Measurements from ENCODE around the gene HOXC11. TPM values are rescaled to one million over a fixed set of nuclear protein-coding genes. Genes with fewer than 3 reads are reported as not detected.
A peak's percentile ranks its signal among the peaks of the same experiment; 100 is the strongest.

HOXC11 gene
- total RNA-seq, 6 experiments from 2014 or later = 0.09 to 2.2 (median 1.8) TPM

GRCh38 chr12:53959314-53959713 lies 13.6 kb upstream of the HOXC11 start:
- H3K27ac Mint-ChIP-seq = no peak overlapping the region
- peaks cover 6% of the 10 kb centered on the region; the same call in 1 of the 2 replicates for H3K4me1 Mint-ChIP-seq (ENCODE audit: low read depth)
- TF ChIP-seq CTCF (IDR thresholded peaks at IDR 0.05) = no peak
- DNase-seq = no peak
- 0 out of 2 replicates have a peak, but pooled peaks cover 5% of the 10 kb centered on the region for H3K36me3 Mint-ChIP-seq (ENCODE audit: low read depth)
- no peak overlapping the region for H3K4me3 Mint-ChIP-seq
- peaks cover 62% of the 10 kb centered on the region for H3K27me3 Mint-ChIP-seq (ENCODE audit: insufficient read depth)
- no peaks in the 10 kb centered on the region for H3K9me3 Mint-ChIP-seq

GRCh38 chr12:53960187-53961024 lies 12.5 kb upstream of the HOXC11 start:
- Mint-ChIP-seq H3K4me1 (ENCODE audit: low read depth) (peaks cover 14% of the 10 kb centered on the region), H3K36me3 (ENCODE audit: low read depth) (0 out of 2 replicates have a peak, but pooled peaks cover 5% of the 10 kb centered on the region), H3K4me3 (no peak overlapping the region), H3K27ac (no peak overlapping the region), H3K9me3 (no peaks in the 10 kb centered on the region), H3K27me3 (ENCODE audit: insufficient read depth) (peaks cover 60% of the 10 kb centered on the region)
- no peak for DNase-seq
- TF ChIP-seq CTCF (IDR thresholded peaks at IDR 0.05) = no peak

- Mint-ChIP-seq H3K27ac (no peak overlapping the region), H3K36me3 (ENCODE audit: low read depth) (0 out of 2 replicates have a peak, but pooled peaks cover under 1% of the 10 kb centered on the region), H3K27me3 (ENCODE audit: insufficient read depth) (peaks cover 64% of the 10 kb centered on the region), H3K4me3 (no peak overlapping the region), H3K4me1 (ENCODE audit: low read depth) (peaks cover 20% of the 10 kb centered on the region), H3K9me3 (no peaks in the 10 kb centered on the region)
- TF ChIP-seq CTCF (IDR thresholded peaks at IDR 0.05) = no peak
- DNase-seq = no peak
Observed at GRCh38 chr12:53961025-53961761, 11.7 kb upstream of the HOXC11 start.

GRCh38 chr12:53963005-53963404 lies 9.9 kb upstream of the HOXC11 start:
- no peak for DNase-seq
- H3K9me3 Mint-ChIP-seq = no peaks in the 10 kb centered on the region
- H3K27me3 Mint-ChIP-seq (ENCODE audit: insufficient read depth) = peaks cover 68% of the 10 kb centered on the region
- H3K27ac Mint-ChIP-seq = peak overlapping the region; percentile 81; the same call in 1 of the 2 replicates
- TF ChIP-seq CTCF (IDR thresholded peaks at IDR 0.05) = no peak
- H3K4me1 Mint-ChIP-seq (ENCODE audit: low read depth) = peaks cover 24% of the 10 kb centered on the region
- peak overlapping the region; percentile 81; the same call in 1 of the 2 replicates for H3K4me3 Mint-ChIP-seq
- H3K36me3 Mint-ChIP-seq (ENCODE audit: low read depth) = no peaks in the 10 kb centered on the region

GRCh38 chr12:53963434-53964314 lies 9.3 kb upstream of the HOXC11 start:
- H3K9me3 Mint-ChIP-seq = no peaks in the 10 kb centered on the region
- peak overlapping the region; percentile 81 for H3K4me3 Mint-ChIP-seq
- peaks cover 24% of the 10 kb centered on the region for H3K4me1 Mint-ChIP-seq (ENCODE audit: low read depth)
- H3K36me3 Mint-ChIP-seq (ENCODE audit: low read depth) = no peaks in the 10 kb centered on the region
- H3K27ac Mint-ChIP-seq = peak overlapping the region; percentile 81; the same call in 1 of the 2 replicates
- TF ChIP-seq CTCF (IDR thresholded peaks at IDR 0.05) = no peak
- DNase-seq = no peak
- peaks cover 67% of the 10 kb centered on the region for H3K27me3 Mint-ChIP-seq (ENCODE audit: insufficient read depth)

Measured in HFFc6 (cell line).